HEK293 (cell line): ENCODE results near the gene PIP5K1B.

Experiments
- CTCF ChIA-PET: fragments of 350-600 bp; formaldehyde crosslinking; extraction: SDS; loops from one replicate; lab custom pipeline; 2021; ENCODE audit warnings: antibody characterized with exemption; lab: Yijun Ruan, JAX
- POLR2A ChIA-PET: fragments of 300-600 bp; formaldehyde crosslinking; extraction: SDS; loops from one replicate; lab custom pipeline; 2020; ENCODE audit warnings: antibody characterized with exemption, inconsistent platforms; lab: Yijun Ruan, JAX
- H3K27ac ChIP-seq: fragments of 200-500 bp; sonication (Bioruptor generic); 2 replicates; pipeline ENCODE4 v1.5.1; 2014; ENCODE audit warnings: low read depth, low read length, control low read depth, inconsistent platforms; ENCODE audit errors: extremely low read depth
- H3K36me3 ChIP-seq, 2 experiments: fragments of 200-500 bp in 1 of 2; sonication (Bioruptor generic) in 1 of 2; 1 replicate in 1 of 2; 2 replicates in 1 of 2; pipeline ENCODE4 v1.5.1; 2014 to 2017; ENCODE audit warnings: inconsistent platforms in 2 of 2, low read length in 2 of 2; ENCODE audit not compliant: control insufficient read depth in 2 of 2, insufficient read depth in 1 of 2
- H3K4me1 ChIP-seq: fragments of 200-500 bp; sonication (Bioruptor generic); 2 replicates; pipeline ENCODE4 v1.5.1; 2014; ENCODE audit warnings: mild to moderate bottlenecking, low read length, inconsistent platforms; ENCODE audit not compliant: control insufficient read depth, insufficient read depth
- H3K4me3 ChIP-seq: 2 replicates; pipeline ENCODE4 v1.5.1; 2011; ENCODE audit warnings: low read depth, mild to moderate bottlenecking, control low read depth, low read length, moderate library complexity
- H3K9me3 ChIP-seq: fragments of 200-500 bp; sonication (Bioruptor generic); 2 replicates; pipeline ENCODE4 v1.5.1; 2014; ENCODE audit warnings: low read depth, low read length, inconsistent platforms; ENCODE audit not compliant: control insufficient read depth, insufficient read depth
- HOXD13 ChIP-seq: sonication (generic); formaldehyde crosslinking; IDR thresholded peaks from 2 replicates; pipeline ENCODE4 v1.8.0; 2022; ENCODE audit warnings: missing genetic modification reagents, borderline replicate concordance
- IKZF3 ChIP-seq: fragments of 450-650 bp; IDR thresholded peaks from 2 replicates; pipeline ENCODE4 v1.5.0; 2018; ENCODE audit warnings: missing biosample characterization, mild to moderate bottlenecking, missing genetic modification characterization, moderate library complexity
- KLF10 ChIP-seq: fragments of 450-650 bp; IDR thresholded peaks from 2 replicates; pipeline ENCODE4 v1.5.1; 2018; ENCODE audit warnings: missing biosample characterization, mild to moderate bottlenecking, missing genetic modification characterization
- REPIN1 ChIP-seq: fragments of 450-650 bp; formaldehyde crosslinking; IDR thresholded peaks from 2 replicates; pipeline ENCODE4 v1.5.1; 2017; ENCODE audit warnings: missing biosample characterization, missing genetic modification characterization, low read depth
- SCRT1 ChIP-seq: fragments of 450-650 bp; formaldehyde crosslinking; IDR thresholded peaks from 2 replicates; pipeline ENCODE4 v1.5.1; 2016; ENCODE audit warnings: missing biosample characterization, missing genetic modification characterization, borderline replicate concordance
- SP2 ChIP-seq: fragments of 450-650 bp; formaldehyde crosslinking; IDR thresholded peaks from 2 replicates; pipeline ENCODE4 v1.5.1; 2016; ENCODE audit warnings: missing biosample characterization, missing genetic modification characterization
- YY2 ChIP-seq: fragments of 450-650 bp; formaldehyde crosslinking; IDR thresholded peaks from 2 replicates; pipeline ENCODE4 v1.5.1; 2016; ENCODE audit warnings: missing biosample characterization, missing genetic modification characterization
- ZBTB1 ChIP-seq: fragments of 450-650 bp; formaldehyde crosslinking; IDR thresholded peaks from 2 replicates; pipeline ENCODE4 v1.5.1; 2016; ENCODE audit warnings: missing biosample characterization, missing genetic modification characterization
- ZBTB20 ChIP-seq: fragments of 450-650 bp; formaldehyde crosslinking; IDR thresholded peaks from 2 replicates; pipeline ENCODE4 v1.5.1; 2016; ENCODE audit warnings: missing biosample characterization, missing genetic modification characterization
- ZBTB44 ChIP-seq: fragments of 450-650 bp; IDR thresholded peaks from 2 replicates; pipeline ENCODE4 v1.5.1; 2018; ENCODE audit warnings: missing biosample characterization, mild to moderate bottlenecking, missing genetic modification characterization
- ZBTB8A ChIP-seq: fragments of 450-650 bp; formaldehyde crosslinking; IDR thresholded peaks from 2 replicates; pipeline ENCODE4 v1.5.1; 2016; ENCODE audit warnings: missing biosample characterization, missing genetic modification characterization
- ZNF121 ChIP-seq: fragments of 450-650 bp; formaldehyde crosslinking; IDR thresholded peaks from 2 replicates; pipeline ENCODE4 v1.5.1; 2016; ENCODE audit warnings: missing biosample characterization, missing genetic modification characterization
- ZNF169 ChIP-seq: fragments of 450-650 bp; formaldehyde crosslinking; IDR thresholded peaks from 2 replicates; pipeline ENCODE4 v1.5.1; 2016; ENCODE audit warnings: missing biosample characterization, missing genetic modification characterization
- ZNF184 ChIP-seq: fragments of 450-650 bp; IDR thresholded peaks from 2 replicates; pipeline ENCODE4 v1.5.1; 2018; ENCODE audit warnings: missing biosample characterization, mild to moderate bottlenecking, missing genetic modification characterization
- ZNF223 ChIP-seq: fragments of 450-650 bp; formaldehyde crosslinking; IDR thresholded peaks from 2 replicates; pipeline ENCODE4 v1.5.1; 2016; ENCODE audit warnings: missing biosample characterization, missing genetic modification characterization
- ZNF266 ChIP-seq: fragments of 450-650 bp; formaldehyde crosslinking; IDR thresholded peaks from 2 replicates; pipeline ENCODE4 v1.5.1; 2016; ENCODE audit warnings: missing biosample characterization, missing genetic modification characterization, low read depth
- ZNF311 ChIP-seq: fragments of 450-650 bp; formaldehyde crosslinking; IDR thresholded peaks from 2 replicates; pipeline ENCODE4 v1.5.1; 2017; ENCODE audit warnings: missing biosample characterization, missing genetic modification characterization, borderline replicate concordance
- ZNF391 ChIP-seq: fragments of 450-650 bp; formaldehyde crosslinking; IDR thresholded peaks from 2 replicates; pipeline ENCODE4 v1.5.1; 2016; ENCODE audit warnings: low read depth, missing biosample characterization, missing genetic modification characterization, borderline replicate concordance
- ZNF416 ChIP-seq: fragments of 450-650 bp; formaldehyde crosslinking; IDR thresholded peaks from 2 replicates; pipeline ENCODE4 v1.5.1; 2016; ENCODE audit warnings: missing biosample characterization, missing genetic modification characterization
- ZNF558 ChIP-seq: fragments of 450-650 bp; formaldehyde crosslinking; IDR thresholded peaks from 2 replicates; pipeline ENCODE4 v1.5.1; 2016; ENCODE audit warnings: missing biosample characterization, missing genetic modification characterization
- ZNF707 ChIP-seq: fragments of 450-650 bp; formaldehyde crosslinking; IDR thresholded peaks from 2 replicates; pipeline ENCODE4 v1.5.1; 2016; ENCODE audit warnings: missing biosample characterization, missing genetic modification characterization
- ZNF76 ChIP-seq: fragments of 450-650 bp; formaldehyde crosslinking; IDR thresholded peaks from 2 replicates; pipeline ENCODE4; 2016; ENCODE audit warnings: low read depth, missing biosample characterization, missing genetic modification characterization, borderline replicate concordance
- TF ChIP-seq, protein P1 (sequence below): sonication (generic); formaldehyde crosslinking; IDR thresholded peaks from 2 replicates; pipeline ENCODE4 v1.8.1; 2022; ENCODE audit warnings: mild to moderate bottlenecking, moderate library complexity, missing genetic modification reagents
- TF ChIP-seq, protein P2 (sequence below): fragments of 450-650 bp; formaldehyde crosslinking; IDR thresholded peaks from 2 replicates; pipeline ENCODE4 v1.5.1; 2016; ENCODE audit warnings: missing biosample characterization, missing genetic modification characterization

Gene PIP5K1B

DNA sequence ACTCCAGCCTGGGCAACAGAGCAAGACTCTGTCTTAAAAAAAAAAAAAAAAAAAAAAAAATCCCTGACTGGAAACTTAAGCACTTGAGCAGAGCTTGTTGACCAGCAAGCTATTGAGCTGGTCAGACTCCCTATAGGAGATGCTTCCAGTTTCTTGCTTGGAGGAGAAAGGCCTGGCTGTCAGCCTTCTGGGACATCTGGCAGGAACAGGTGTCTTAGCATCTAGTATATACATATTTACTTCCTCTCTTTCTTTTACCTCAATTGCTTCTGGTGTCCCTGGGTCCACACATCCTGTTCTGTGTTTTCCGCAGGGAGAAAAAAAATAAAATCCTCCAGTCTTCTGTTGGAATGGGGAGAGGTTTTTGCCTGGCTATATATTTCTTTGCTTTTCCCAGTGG is 248.7 kb downstream of the PIP5K1B start:
- no peak overlapping the region for H3K27ac ChIP-seq
- TF ChIP-seq KLF10 (tag by site-specific recombination) (no peak), ZNF391 (tag by site-specific recombination) (no peak), ZNF311 (tag by site-specific recombination) (no peak), ZNF558 (tag by site-specific recombination) (no peak), ZNF121 (tag by site-specific recombination) (no peak), ZNF169 (tag by site-specific recombination) (no peak), SCRT1 (tag by site-specific recombination) (no peak), ZBTB44 (tag by site-specific recombination) (no peak), ZNF707 (tag by site-specific recombination) (no peak), ZNF76 (no peak), ZNF223 (tag by site-specific recombination) (no peak), ZNF184 (tag by site-specific recombination) (no peak), YY2 (tag by site-specific recombination) (no peak)
- H3K9me3 ChIP-seq = no peaks in the 10 kb centered on the region
- POLR2A ChIA-PET = no interaction called here
- H3K36me3 ChIP-seq = no peaks in the 10 kb centered on the region
- CTCF ChIA-PET = no interaction called here
- no peaks in the 10 kb centered on the region for H3K4me1 ChIP-seq
- no peak overlapping the region for H3K4me3 ChIP-seq

DNA sequence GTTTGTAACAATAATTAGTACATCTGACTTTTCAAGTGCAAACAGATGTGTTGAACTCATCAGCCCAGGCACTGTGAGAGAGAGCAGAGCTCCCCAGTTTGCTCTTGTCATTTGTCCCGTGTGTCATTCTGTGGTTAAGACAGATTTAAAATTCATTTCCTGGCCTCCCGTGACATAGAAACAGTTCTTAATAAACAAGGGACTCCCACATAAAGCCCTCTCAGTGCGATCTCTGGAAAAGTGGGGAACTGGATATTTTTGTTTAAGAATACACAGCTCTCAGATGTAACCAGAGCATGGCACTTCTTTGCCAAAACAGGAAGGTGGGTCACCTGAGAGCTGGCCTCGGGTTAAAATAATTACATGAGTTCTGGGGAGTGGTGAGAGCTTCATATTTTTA is 250.3 kb downstream of the PIP5K1B start:
- H3K4me3 ChIP-seq = no peak overlapping the region
- TF ChIP-seq, protein P1, sequence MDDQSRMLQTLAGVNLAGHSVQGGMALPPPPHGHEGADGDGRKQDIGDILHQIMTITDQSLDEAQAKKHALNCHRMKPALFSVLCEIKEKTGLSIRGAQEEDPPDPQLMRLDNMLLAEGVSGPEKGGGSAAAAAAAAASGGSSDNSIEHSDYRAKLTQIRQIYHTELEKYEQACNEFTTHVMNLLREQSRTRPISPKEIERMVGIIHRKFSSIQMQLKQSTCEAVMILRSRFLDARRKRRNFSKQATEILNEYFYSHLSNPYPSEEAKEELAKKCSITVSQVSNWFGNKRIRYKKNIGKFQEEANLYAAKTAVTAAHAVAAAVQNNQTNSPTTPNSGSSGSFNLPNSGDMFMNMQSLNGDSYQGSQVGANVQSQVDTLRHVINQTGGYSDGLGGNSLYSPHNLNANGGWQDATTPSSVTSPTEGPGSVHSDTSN (CRISPR knock-in tag) = no peak
- no peak for TF ChIP-seq SP2
- no peak for TF ChIP-seq ZBTB1 (tag by site-specific recombination)
- TF ChIP-seq HOXD13 (CRISPR knock-in tag) = no peak
- TF ChIP-seq, protein P2, sequence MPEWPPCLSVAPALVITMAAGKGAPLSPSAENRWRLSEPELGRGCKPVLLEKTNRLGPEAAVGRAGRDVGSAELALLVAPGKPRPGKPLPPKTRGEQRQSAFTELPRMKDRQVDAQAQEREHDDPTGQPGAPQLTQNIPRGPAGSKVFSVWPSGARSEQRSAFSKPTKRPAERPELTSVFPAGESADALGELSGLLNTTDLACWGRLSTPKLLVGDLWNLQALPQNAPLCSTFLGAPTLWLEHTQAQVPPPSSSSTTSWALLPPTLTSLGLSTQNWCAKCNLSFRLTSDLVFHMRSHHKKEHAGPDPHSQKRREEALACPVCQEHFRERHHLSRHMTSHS (tag by site-specific recombination) = no peak
- TF ChIP-seq ZBTB20 (tag by site-specific recombination) = no peak
- no peak for TF ChIP-seq ZNF416 (tag by site-specific recombination)
- TF ChIP-seq IKZF3 (tag by site-specific recombination) = no peak
- TF ChIP-seq ZBTB8A = no peak
- TF ChIP-seq REPIN1 = no peak
- TF ChIP-seq ZNF266 (tag by site-specific recombination) = no peak
- H3K27ac ChIP-seq = no peak overlapping the region
- CTCF ChIA-PET = no interaction called here
- POLR2A ChIA-PET = no interaction called here
- H3K9me3 ChIP-seq = no peaks in the 10 kb centered on the region
- H3K4me1 ChIP-seq = no peaks in the 10 kb centered on the region
- no peaks in the 10 kb centered on the region for H3K36me3 ChIP-seq
